T-helper 1 cell treated with Interleukin-12 subunit alpha and Interleukin-12 subunit beta and Interleukin-4 antibody, amounts not matched to agents 30 ng/mL and 1 ng/mL, for 36 hours (primary cell): Measurements from ENCODE around the gene IFNGR1. TPM values are rescaled to one million over a fixed set of nuclear protein-coding genes. Genes with fewer than 3 reads are reported as not detected.

Experiments used
- intact Hi-C: fragments of 100-400 bp; cut with micrococcal nuclease; formaldehyde crosslinking; loops from one replicate; pipeline ENCODE4 v1.15.1; 2024
- total RNA-seq: library from RNA; stranded (reverse); gene quantifications from 2 replicates; pipeline ENCODE4 v1.2.3, GENCODE V29; 2022

Gene IFNGR1
- total RNA-seq, 1 donor from 2014 or later: 39.8 TPM

DNA sequence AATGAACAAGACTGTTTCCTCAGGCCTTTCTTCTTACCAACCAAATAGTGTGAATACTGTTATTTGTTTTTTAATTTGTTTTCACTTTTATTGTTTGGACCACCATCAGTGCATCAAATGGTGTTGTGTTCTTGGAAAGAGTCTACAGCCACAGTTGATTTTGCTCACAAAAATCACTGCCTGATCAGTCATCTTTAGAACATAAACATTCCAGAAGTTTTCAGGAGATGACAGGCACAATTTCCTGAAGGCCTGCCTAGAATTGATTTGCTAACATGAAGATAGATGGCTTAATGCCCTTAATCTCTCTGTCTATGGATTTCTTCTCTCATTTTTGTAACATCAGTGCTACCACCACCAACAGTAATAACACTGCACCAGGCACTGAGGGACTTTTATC, 59.3 kb downstream of the IFNGR1 start:
- intact Hi-C loops: loop anchor here (5.0 kb wide), 2 partner anchors 193 to 497 kb away; no protein-coding TSS in a partner anchor

- intact Hi-C loops: loop anchor here (2.0 to 5.0 kb wide), 3 partner anchors 63 to 500 kb away; no protein-coding TSS in a partner anchor
Observed at GRCh38 chr6:137157601-137158000, 61.6 kb downstream of the IFNGR1 start.

- intact Hi-C loops: loop anchor here (1.0 to 5.0 kb wide), 4 partner anchors 62 to 501 kb away; no protein-coding TSS in a partner anchor
Observed at GRCh38 chr6:137156650-137157049, 62.5 kb downstream of the IFNGR1 start.

DNA sequence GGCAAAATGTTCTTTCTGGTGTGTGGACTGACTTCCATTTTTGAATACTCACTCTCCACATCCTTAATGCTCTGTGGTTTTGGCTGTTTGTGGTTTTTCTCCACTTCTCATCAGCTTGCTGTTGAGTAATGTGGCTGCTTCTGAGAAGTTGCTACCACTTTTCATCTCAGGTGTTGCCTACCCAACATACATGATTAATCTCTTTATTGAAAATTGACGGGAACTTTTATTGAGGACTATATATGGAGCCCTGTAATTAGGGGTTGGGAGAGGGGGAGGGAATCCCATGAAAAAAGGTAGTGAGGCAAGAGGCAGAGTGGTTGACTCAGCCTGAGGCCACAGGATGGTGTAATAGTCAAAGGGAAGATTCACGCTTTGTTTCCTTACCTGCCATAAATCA, 63.4 kb downstream of the IFNGR1 start:
- intact Hi-C loops: loop anchor here (1.0 to 5.0 kb wide), 9 partner anchors 9 to 501 kb away; partner anchors contain the start of gene PEX7

DNA sequence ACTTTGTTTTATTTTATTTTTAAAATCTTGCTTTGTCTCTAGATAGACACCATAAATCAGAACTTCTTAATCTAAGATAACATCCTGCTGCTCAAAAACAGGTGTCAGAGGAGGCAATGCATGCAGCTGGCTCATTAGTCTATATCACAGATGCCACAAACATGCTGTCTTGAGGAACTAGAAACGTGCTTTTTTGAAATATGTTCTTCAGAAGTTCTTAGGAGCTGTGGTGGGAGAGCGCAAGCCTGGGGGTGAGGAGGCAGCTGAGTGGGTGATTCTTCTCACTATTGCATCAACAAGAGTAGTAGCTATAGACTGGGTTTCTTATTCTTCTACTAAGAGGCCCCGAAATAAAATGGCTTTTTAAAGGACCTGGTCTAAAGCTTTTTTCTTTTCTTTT, 69.1 kb downstream of the IFNGR1 start:
- intact Hi-C loops: no loop called here

DNA sequence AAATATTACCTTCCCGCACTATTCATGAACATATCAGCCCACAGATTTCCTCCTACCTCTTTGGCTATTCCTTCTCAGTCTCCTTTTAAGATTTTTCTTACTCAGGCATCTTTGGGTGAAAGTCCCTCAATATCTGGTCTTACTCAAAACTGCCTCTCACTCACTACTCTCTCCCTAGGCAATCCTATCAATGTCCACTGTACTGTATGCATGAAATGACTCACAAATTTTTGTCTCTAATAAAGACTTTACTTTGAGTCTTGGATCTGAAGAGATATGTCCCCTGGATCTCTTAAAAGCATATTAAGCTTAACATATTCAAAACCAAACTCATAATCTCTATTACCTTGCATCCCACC, 70.2 kb downstream of the IFNGR1 start:
- intact Hi-C loops: no loop called here

DNA sequence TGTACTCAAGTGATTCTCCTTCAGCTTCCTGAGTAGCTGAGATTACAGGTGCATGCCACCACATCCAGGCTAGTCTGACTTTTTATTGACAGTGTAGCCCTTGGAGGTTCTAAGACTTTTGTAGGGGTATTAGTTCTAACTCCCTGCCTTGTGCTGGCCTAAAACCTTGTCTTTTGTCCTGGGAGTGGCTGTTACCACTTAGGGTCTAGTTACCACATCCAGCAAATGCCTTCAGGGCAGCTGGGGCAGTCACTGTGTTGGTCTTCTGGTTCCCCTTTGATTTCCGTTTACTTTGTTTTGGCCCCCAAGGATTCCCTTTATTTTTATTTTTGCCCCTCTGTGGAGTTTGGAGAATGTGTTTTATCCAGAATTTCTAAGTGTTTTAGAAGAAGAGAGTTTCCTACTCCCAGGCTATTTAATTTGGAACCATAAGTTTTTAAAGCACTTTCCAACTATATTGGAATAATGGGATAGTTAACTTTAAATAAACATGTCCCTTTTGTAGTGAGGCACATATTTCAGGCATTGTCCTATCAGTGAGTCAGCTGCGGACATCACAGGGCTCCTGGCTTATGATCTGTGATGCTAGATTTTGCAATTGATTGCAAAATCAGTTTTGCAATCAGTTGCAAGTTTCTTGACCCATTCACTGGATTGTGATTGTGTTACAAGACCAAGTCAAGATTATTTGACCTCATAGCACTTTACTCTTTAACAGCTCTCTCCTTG, 70.7 kb downstream of the IFNGR1 start:
- intact Hi-C loops: no loop called here

Other genes with a start within 250 kb of the IFNGR1 start
- not detected in 2 replicates for gene IL20RA, start 174.4 kb downstream of the IFNGR1 start, total RNA-seq
- gene IL22RA2, start 45.7 kb downstream of the IFNGR1 start, total RNA-seq: 0.32 and 0.59 TPM in 2 replicates